Measurements from ENCODE around the gene GCGR.
A peak's percentile ranks its signal among the peaks of the same experiment; 100 is the strongest.

The GCGR gene

DNA sequence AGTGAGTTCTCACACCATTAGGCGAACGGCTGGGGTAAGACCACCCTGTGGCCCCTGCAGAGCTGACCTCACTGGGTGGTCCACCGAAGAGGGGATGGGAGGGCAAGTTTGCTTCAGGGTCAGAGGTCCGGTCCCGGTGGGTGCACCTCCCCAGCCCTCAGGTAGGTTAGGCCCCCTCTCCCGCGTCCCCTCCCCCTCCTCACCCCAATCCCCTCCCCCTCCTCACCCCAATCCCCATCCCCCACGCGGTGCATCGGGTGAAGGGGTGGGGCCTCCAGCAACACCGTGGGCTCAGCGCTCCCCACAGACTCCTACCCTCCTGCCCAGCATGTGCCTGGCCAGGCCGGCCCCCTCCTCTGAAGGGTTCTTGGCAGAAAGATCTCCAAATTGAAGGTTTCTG, 15.8 kb downstream of the GCGR start:
- in situ Hi-C loops (cut with MboI; ENCODE audit: low pct_unique_long_range_greater_than_20kb, low sequenced_read_pairs, unreplicated experiment): no loop called here
- DNase-seq (ENCODE audit: low spot score): no peak
- TF ChIP-seq, protein P1, sequence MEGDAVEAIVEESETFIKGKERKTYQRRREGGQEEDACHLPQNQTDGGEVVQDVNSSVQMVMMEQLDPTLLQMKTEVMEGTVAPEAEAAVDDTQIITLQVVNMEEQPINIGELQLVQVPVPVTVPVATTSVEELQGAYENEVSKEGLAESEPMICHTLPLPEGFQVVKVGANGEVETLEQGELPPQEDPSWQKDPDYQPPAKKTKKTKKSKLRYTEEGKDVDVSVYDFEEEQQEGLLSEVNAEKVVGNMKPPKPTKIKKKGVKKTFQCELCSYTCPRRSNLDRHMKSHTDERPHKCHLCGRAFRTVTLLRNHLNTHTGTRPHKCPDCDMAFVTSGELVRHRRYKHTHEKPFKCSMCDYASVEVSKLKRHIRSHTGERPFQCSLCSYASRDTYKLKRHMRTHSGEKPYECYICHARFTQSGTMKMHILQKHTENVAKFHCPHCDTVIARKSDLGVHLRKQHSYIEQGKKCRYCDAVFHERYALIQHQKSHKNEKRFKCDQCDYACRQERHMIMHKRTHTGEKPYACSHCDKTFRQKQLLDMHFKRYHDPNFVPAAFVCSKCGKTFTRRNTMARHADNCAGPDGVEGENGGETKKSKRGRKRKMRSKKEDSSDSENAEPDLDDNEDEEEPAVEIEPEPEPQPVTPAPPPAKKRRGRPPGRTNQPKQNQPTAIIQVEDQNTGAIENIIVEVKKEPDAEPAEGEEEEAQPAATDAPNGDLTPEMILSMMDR (IDR thresholded peaks at IDR 0.05; ENCODE audit: extremely low read depth, insufficient read depth, missing control alignments): no peak

DNA sequence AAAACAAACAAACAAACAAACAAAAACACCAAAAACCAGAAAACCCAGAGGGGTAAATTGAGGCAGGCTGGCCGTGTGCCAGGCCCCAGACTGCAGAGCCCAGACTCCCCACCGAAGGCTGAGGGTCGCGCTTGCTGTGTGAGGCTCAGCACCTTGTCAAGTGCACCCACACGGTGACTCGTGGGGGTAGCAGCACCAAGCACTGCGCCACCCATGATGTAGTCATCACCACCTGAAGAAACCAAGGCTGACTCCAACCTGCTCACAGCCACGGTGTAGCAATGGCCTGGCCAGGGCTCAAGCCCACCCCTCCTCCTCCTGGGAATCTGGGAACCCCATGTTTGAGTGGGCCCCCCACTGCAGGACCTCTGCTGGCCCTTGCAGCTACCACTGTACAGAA, 17.2 kb downstream of the GCGR start:
- in situ Hi-C loops (cut with MboI; ENCODE audit: low pct_unique_long_range_greater_than_20kb, low sequenced_read_pairs, unreplicated experiment): no loop called here
- TF ChIP-seq, protein P1 (IDR thresholded peaks at IDR 0.05; ENCODE audit: extremely low read depth, insufficient read depth, missing control alignments): no peak
- DNase-seq (ENCODE audit: low spot score): no peak

DNA sequence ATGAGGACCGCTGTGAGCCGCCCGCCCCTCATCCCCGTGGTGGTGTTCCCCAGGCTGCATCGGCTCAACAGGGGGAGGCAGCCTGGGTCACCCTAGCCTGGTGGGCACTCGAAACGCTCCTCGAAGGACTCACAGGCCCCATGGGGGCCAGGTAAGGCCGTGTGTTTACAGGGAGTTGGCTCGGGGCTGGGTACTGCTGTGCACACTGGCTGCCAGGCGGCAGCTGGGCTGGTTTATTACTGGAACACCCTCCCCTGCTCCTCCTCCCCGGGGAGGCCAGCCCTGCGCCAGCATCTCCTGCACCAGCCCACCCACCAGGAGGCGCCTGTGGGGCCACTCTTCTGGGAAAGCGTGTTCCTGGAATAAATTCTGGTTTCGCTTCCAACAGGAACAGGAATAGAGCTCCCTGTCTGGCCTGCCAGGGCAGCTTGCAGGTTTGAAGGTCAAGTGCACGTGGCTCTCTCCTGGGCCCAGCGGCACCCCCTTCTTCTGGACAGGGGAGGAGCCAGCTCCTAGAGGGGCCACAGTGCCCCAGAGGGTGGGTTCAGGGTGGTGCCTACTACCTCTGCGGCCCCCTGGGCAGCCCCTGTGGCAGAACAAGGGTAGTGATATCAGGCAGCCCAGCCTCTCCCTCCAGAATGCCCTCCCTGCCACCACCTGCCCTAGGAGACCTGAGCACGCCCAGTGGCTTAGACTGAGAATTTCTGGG, 17.8 kb downstream of the GCGR start:
- TF ChIP-seq, protein P1 (IDR thresholded peaks at IDR 0.05; ENCODE audit: extremely low read depth, insufficient read depth, missing control alignments): peak; percentile 4
- DNase-seq (ENCODE audit: low spot score): no peak
- in situ Hi-C loops (cut with MboI; ENCODE audit: low pct_unique_long_range_greater_than_20kb, low sequenced_read_pairs, unreplicated experiment): no loop called here

DNA sequence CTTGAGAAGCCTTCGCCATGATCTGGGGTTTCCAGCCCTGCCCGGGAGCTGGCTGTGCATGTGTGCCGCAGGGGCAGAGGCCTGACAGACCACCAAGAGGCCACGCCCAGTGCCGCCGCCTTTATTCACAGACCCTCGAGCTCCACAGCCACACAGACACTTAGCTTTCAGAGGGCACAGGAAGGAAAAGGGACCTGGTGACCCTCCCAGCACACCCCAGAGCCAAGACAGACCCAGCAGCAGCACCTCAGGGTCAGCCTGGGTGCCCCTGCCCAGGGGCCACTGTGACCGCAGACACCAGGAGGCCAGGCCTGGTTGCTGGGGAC, 18.3 kb downstream of the GCGR start:
- TF ChIP-seq, protein P1 (IDR thresholded peaks at IDR 0.05; ENCODE audit: extremely low read depth, insufficient read depth, missing control alignments): no peak
- DNase-seq (ENCODE audit: low spot score): no peak
- in situ Hi-C loops (cut with MboI; ENCODE audit: low pct_unique_long_range_greater_than_20kb, low sequenced_read_pairs, unreplicated experiment): no loop called here

DNA sequence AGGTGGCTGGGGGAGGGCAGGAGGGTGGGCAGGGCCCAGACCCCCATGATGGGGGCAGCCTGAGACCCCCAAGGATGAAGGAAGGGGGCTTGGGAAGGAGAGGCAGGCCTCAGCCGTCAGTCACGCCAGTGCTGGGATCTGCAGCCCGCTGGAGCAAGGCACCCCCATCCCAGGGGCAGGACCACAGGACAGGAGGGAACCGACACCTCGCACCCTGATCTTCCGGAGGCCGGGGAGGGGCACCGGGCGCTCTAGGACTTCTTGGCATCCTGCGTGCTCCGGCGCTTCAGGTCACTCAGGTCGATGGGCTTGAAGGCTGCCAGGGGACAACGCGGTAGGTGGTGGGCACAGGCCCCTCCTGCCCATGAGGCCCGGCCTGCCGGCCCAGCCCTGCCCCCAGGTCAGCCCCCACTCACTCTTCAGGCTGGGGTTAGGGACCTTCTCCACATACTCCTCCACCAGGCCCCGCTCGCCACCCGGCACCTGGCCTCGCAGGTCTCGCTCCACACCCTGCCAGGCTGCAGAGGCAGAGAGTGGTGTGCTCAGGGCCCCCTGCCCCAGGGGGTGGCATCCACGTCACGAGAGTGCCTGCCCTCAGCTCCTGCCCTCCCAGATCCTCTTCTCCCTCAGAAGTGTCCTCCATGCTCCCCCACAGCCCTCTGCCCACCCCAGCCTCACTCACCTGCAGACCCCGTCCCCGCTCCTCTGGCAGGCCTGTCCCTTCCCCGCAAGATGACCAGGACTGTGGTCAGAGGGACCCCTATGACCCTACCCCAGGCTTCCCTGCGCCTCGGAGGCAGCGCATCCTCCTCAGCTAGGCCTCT, 19.3 kb downstream of the GCGR start:
- no peak for DNase-seq (ENCODE audit: low spot score)
- in situ Hi-C loops (cut with MboI; ENCODE audit: low pct_unique_long_range_greater_than_20kb, low sequenced_read_pairs, unreplicated experiment): no loop called here
- TF ChIP-seq, protein P1 (IDR thresholded peaks at IDR 0.05; ENCODE audit: extremely low read depth, insufficient read depth, missing control alignments): no peak

DNA sequence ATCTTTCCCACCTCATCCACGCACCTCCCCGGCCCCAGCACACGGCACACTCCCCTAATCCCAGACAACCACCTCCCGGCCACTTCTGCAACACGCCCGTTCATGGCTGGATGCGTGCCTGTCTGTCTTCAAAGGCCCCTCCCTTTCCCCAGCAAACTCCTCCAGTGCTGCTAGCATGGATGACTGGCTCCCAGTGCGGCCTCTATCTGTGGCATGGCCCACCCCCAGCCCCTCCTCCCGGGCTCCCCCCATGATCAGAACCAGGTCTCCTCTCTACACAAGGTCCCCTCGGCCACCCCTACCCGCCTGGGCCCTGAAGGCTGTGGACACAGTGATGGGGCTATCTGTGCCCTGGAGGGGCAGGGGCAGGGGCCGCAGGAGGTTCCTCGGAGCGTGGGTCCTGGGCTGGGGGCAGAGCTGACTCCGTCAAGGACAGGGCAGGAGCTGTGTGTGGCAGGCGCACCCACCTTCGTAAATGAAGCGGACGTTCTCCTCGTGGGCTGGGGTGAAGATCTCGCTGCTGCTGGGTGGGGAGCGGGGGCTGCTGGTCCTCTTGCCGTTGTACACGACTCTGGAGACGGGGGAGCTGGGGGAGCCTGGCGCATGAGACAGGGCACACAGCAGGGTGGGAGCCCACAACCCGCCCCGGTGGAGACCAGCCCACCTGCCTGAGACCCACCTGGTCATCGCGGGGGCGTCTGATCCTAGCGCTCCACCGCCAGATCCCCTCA, 20.0 kb downstream of the GCGR start:
- in situ Hi-C loops (cut with MboI; ENCODE audit: low pct_unique_long_range_greater_than_20kb, low sequenced_read_pairs, unreplicated experiment): no loop called here
- DNase-seq (ENCODE audit: low spot score): no peak
- TF ChIP-seq, protein P1 (IDR thresholded peaks at IDR 0.05; ENCODE audit: extremely low read depth, insufficient read depth, missing control alignments): no peak

Data from GM13977 (cell line).